ENCODE data around the gene RXFP2.
A peak's percentile ranks its signal among the peaks of the same experiment; 100 is the strongest.

GRCh38 chr13:31765138-31765785 lies 25.9 kb downstream of the RXFP2 start:
- no peak for TF ChIP-seq EZH2 (IDR thresholded peaks at IDR 0.05; ENCODE audit: insufficient read depth, poor library complexity, severe bottlenecking)
- 0 out of 2 replicates have a peak, but pooled peaks have one; percentile 70 for TF ChIP-seq EZH2phosphoT487 (IDR thresholded peaks at IDR 0.05; ENCODE audit: insufficient read depth, low read depth)

All from GM23248 (cell line).